HUDEP-2 (cell line): ENCODE measurements around the gene SRGAP1.
"Not testable (repeated sequence)": the region's sequence is repeated elsewhere in the genome, so short reads cannot be mapped to it uniquely, and the experiment has no call there.

ENCODE experiments used
- DNase-seq, 76 experiments: peaks; one replicate each; lab custom pipeline; 2025; ENCODE audit not compliant: unreplicated experiment in 76 of 76; lab: John Stamatoyannopoulos, UW

Gene SRGAP1

GRCh38 chr12:64076565-64076964 lies 232.1 kb downstream of the SRGAP1 start:
- not testable (repeated sequence) for DNase-seq

DNA sequence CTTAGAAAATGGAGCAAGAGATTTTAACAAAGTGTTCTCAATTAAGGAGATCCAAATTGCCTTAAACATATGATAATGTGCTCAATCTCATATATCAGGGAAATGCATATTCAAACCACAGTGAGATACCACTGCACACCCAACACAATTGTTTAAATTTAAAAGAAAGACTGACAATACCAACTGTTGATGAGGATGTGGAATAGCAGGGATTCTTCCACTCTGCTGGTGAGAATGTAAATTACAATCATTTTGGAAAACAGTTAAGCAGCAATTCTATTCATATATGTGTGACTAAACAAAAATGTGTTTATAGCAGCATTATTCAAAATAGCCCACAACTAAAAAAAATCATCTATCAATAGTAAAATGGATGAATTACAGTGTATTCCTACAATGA lies 233.4 kb downstream of the SRGAP1 start:
- no peak for DNase-seq

GRCh38 chr12:64080319-64081007 lies 236.0 kb downstream of the SRGAP1 start:
- DNase-seq, result no peak

GRCh38 chr12:64081008-64081404 lies 236.5 kb downstream of the SRGAP1 start:
- DNase-seq, result no peak

- no peak for DNase-seq
Observed at GRCh38 chr12:64082116-64082515, 237.6 kb downstream of the SRGAP1 start.

DNA sequence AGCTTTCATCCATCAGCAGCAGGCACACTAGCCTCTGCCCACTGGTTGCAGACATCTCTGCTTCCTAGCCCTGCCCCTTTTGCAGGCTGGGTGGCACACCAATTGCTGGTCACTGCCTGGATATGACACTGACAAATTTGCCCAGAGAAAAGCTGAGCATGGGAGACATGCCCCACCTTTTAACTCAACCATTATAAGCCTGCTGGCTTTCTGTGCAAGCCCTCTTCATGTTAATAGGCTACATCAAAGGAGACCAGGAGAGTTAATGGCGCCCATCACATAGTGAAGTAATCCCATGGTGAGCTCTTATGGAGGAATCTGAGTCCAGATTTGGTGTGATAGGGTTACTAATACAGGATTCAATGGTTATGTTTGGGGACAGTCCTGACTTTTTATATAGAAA lies 238.4 kb downstream of the SRGAP1 start:
- DNase-seq, result no peak

DNA sequence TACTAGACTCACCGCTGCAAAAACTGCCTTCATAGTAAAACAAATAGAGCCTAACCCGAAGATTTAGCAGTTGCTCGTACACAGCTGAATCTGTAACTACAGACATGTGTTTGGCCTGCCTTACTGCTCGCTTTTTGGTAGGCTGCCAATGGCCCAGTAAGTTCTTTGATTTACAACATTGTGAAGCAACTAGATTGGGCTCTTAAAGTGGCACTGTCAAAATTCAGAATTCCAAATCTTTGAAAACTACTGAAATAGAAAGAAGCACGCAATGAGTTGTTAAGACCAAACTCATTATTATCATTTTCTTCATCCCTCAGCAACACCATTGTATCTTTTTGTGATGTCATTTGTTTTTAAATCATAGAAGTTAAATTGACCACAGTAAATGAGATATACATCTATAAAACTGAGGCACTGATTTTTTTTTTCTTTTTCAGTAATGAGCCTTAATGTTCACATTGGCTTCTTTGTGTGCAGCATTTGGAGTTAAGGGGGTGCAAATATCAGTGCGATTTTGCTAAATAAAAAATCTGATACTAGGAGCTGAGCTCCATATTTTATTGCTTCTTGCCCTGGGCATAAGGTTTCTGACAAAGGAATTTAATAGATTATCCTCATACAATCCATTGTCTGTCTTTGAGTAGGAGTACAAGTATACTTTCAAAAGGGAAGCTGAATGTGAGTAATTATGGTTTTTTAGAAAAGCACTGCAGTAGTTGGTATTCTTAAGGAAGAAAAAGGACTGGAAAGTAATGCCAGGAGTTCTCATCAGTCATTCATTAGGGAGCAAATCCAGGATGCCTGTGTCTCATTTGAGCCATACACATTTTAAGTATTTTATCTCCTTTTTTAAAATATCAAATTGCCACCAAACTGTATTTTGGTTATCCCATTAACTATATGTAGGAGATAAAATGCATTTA lies 239.0 kb downstream of the SRGAP1 start:
- DNase-seq, result no peak

DNA sequence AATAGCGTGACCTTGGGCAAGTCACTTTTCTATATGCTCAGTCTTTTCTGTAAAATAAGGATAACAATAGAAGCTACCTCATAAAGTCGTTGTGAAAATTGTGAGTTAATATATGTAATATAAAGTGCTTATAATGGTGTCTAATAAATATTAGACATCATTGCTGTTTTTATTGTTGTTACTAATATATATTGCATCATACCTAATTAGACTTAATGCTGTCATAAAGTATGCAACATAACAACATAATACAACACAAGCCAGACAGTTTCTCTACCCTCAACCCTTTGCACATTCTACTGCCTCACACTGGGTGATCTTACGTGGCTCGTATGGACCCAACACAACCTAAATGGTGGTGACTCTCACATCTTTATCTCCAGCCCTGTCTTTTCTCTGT lies 240.7 kb downstream of the SRGAP1 start:
- DNase-seq, result no peak

GRCh38 chr12:64085996-64086395 lies 241.5 kb downstream of the SRGAP1 start:
- no peak for DNase-seq

GRCh38 chr12:64086946-64087345 lies 242.4 kb downstream of the SRGAP1 start:
- DNase-seq, result no peak

GRCh38 chr12:64087761-64088160 lies 243.3 kb downstream of the SRGAP1 start:
- DNase-seq, result no peak

GRCh38 chr12:64088431-64089349 lies 244.2 kb downstream of the SRGAP1 start:
- DNase-seq, result peak in 51 of 76 experiments; percentile 1 to 69 (median 18)

GRCh38 chr12:64090047-64090446 lies 245.5 kb downstream of the SRGAP1 start:
- DNase-seq, result no peak

DNA sequence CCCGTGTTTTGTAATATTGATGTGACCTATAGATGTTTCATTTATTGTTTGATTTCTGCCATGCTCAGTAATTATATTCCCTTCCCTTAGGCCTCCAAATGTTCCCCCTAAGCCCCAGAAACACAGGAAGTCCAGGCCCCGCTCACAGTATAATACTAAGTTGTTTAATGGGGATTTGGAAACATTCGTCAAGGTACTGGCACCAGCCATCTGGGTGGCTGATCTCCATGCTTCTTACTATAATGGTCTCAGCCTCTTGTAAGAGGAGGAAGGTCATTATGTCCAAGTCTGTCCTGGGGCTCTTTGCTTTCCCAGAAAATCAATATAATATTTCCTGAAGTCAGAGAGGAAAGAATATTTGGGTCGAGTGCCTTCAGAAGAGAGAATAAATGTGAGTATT lies 246.7 kb downstream of the SRGAP1 start:
- no peak for DNase-seq

- no peak for DNase-seq
Observed at GRCh38 chr12:64092507-64093196, 248.2 kb downstream of the SRGAP1 start.

DNA sequence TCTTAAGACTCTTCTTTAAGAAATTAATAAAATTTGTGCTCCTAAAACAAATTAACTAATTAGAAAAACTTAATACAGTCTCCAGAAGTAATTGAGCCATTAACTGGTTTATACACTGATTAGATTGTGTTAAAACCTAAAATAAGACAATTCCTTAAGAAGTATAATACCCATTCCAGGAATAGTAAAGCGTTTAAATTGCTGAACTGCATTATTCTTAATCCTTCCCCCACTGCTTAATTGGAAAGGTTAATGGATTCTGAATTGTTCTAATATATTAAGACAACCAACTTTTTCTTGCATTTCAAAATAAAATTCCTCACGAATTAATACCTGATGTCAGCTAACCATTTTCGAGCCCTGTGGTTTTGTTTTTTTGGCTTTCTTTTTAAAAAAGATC lies 249.2 kb downstream of the SRGAP1 start:
- no peak for DNase-seq

- no peak for DNase-seq
Observed at GRCh38 chr12:64097366-64098105, 253.0 kb downstream of the SRGAP1 start.

DNA sequence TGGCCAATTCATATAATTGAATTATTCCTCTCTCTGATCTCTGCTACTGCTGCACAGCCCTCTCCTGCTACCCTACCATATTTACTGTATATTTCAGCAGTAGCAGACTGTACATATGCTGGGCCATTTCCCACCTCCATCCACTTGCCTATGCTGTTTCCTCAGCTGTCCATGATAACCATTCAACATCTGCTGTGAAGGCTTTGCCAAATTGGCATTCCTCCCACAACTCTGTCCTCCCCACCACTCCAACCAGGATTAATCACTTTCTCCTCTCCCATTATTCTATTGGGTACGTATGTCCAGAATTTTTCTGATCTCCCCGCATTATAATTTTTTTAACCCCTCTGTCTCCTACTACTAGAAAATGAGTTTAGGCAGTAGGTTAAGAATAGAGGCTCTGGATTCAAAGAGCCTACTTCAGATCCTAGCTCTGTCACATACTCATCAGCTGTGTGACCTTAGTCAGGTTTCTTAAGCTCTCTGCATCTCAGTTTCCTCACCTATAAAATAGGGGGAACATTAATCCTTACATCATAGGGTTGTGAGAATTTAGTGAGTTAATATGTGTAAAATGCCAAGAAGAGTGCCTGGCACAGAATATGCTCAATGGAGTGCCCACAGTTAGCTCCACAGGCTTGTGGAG lies 254.3 kb downstream of the SRGAP1 start:
- DNase-seq, result no peak

DNA sequence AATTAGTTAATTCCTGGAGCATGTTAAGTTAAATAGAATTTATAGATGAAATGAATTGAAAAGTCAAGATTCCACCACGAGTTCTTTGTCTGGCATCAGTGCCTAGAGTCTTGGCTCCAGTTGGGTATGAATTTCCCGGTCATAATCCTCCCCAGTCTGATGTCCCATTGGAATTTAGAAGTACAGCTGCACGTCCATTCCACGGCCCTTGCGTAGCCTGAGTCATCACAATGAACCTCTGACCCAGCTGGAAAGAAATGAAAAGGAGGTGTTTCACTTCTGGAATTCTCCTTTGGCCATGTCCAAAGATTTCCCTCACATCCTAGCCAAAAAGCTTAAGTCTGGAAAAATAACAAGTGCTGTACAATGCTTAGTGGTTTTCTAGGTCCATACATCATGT lies 254.9 kb downstream of the SRGAP1 start:
- no peak for DNase-seq
